K562 (cell line): Measurements from ENCODE around the gene SALL2. TPM values are rescaled to one million over a fixed set of nuclear protein-coding genes. Genes with fewer than 3 reads are reported as not detected.
A peak's percentile ranks its signal among the peaks of the same experiment; 100 is the strongest.

Source experiments
- ATAC-seq: fragments of 200-7000 bp; cut with Tn5 transposase; 3 replicates; pipeline ENCODE4 v1.9.1; 2020; ENCODE audit warnings: moderate library complexity
- BruUV-seq: library from RNA; stranded (reverse); fragments of 400-500 nt; replicated peaks from 2 replicates; lab custom pipeline; 2021; lab: Mats Ljungman, UMichigan
- CTCF ChIA-PET: fragments of 300-600 bp; formaldehyde crosslinking; extraction: SDS; loops from one replicate; lab custom pipeline; 2021; ENCODE audit warnings: low intra/inter-chr PET ratio; lab: Yijun Ruan, JAX
- POLR2A ChIA-PET: fragments of 300-600, 350-650 bp; sonication (Branson Sonifier 250); formaldehyde crosslinking; extraction: SDS; loops from one replicate; lab custom pipeline; 2021; ENCODE audit warnings: antibody characterized with exemption, inconsistent platforms; lab: Yijun Ruan, JAX
- DNase-seq, 4 experiments: peaks; one replicate each; pipeline versions ENCODE4 v3.0.0 to v3.0.0-alpha.2; 2011 to 2018; ENCODE audit warnings: low spot score in 3 of 4, mixed read lengths in 3 of 4; ENCODE audit errors: extremely low read depth in 1 of 4
- FAIRE-seq: peaks from 2 replicates; lab custom pipeline; 2011; peaks lifted over from hg19 to GRCh38; lab: Jason Lieb, UNC
- H2AFZ ChIP-seq: 2 replicates; pipeline ENCODE4 v1.6.0; 2011; ENCODE audit warnings: low read depth, low read length, control low read depth, inconsistent platforms
- H3K27ac ChIP-seq: fragments of 200-600 bp; 3 replicates; pipeline ENCODE4 v1.8.0; 2011; ENCODE audit warnings: low read depth, mild to moderate bottlenecking, control low read depth, inconsistent platforms, low read length, moderate library complexity, mixed read lengths; ENCODE audit errors: extremely low read depth
- H3K27me3 ChIP-seq, 2 experiments: fragments of 300-600 bp in 1 of 2; 2 replicates in 1 of 2; 3 replicates in 1 of 2; pipeline versions ENCODE4 v1.6.0 to v1.8.0; 2011; ENCODE audit warnings: inconsistent platforms in 2 of 2, low read length in 2 of 2, mild to moderate bottlenecking in 1 of 2, mixed read lengths in 1 of 2, moderate library complexity in 1 of 2; ENCODE audit not compliant: control insufficient read depth in 2 of 2, insufficient read depth in 2 of 2
- H3K36me3 ChIP-seq: fragments of 300-600 bp; 3 replicates; pipeline ENCODE4 v1.8.0; 2011; ENCODE audit warnings: mild to moderate bottlenecking, low read length, inconsistent platforms; ENCODE audit not compliant: control insufficient read depth, insufficient read depth
- H3K4me1 ChIP-seq, 2 experiments: fragments of 200-600 bp in 1 of 2; replicated peaks in 1 of 2; 2 replicates in 1 of 2; 3 replicates in 1 of 2; pipeline versions ENCODE4 v1.5.1 to v1.8.0; 2011; ENCODE audit warnings: inconsistent platforms in 2 of 2, low read length in 2 of 2, mild to moderate bottlenecking in 1 of 2, mixed read lengths in 1 of 2, moderate library complexity in 1 of 2; ENCODE audit not compliant: control insufficient read depth in 2 of 2, insufficient read depth in 2 of 2
- H3K4me2 ChIP-seq: 2 replicates; pipeline ENCODE4 v1.6.1; 2011; ENCODE audit warnings: low read length, control low read depth, inconsistent platforms, mixed read lengths; ENCODE audit not compliant: insufficient read depth
- H3K4me3 ChIP-seq: fragments of 200-600 bp; sonication (generic), shearing (Covaris generic); 2 replicates; pipeline ENCODE4 v1.5.1; 2016; ENCODE audit warnings: control low read depth, inconsistent platforms
- H3K79me2 ChIP-seq: fragments of 200-600 bp; 3 replicates; pipeline ENCODE4 v1.8.0; 2011; ENCODE audit warnings: low read length, inconsistent platforms; ENCODE audit not compliant: control insufficient read depth, insufficient read depth
- H3K9ac ChIP-seq, 2 experiments: 2 replicates each; pipeline versions ENCODE4 v1.6.0 to v1.6.1; 2011; ENCODE audit warnings: low read depth in 2 of 2, low read length in 2 of 2, control low read depth in 1 of 2, inconsistent platforms in 1 of 2, mild to moderate bottlenecking in 1 of 2, mixed read lengths in 1 of 2; ENCODE audit not compliant: insufficient read depth in 1 of 2
- H3K9me1 ChIP-seq: one replicate; pipeline ENCODE4 v1.6.0; 2011; ENCODE audit warnings: inconsistent platforms, mild to moderate bottlenecking, low read length, moderate library complexity; ENCODE audit not compliant: control insufficient read depth, insufficient read depth
- H3K9me3 ChIP-seq: replicated peaks from 2 replicates; pipeline ENCODE4 v1.5.1; 2011; ENCODE audit warnings: low read depth, low read length, inconsistent platforms; ENCODE audit not compliant: control insufficient read depth, insufficient read depth
- H4K20me1 ChIP-seq: replicated peaks from 2 replicates; pipeline ENCODE4 v1.6.1; 2011; ENCODE audit warnings: low read length, inconsistent platforms, mixed read lengths; ENCODE audit not compliant: control insufficient read depth, insufficient read depth
- SRSF9 ChIP-seq: fragments of 200-400 bp; formaldehyde crosslinking; IDR thresholded peaks from 2 replicates; pipeline ENCODE4 v1.6.1; 2017; ENCODE audit warnings: low read depth, low read length, borderline replicate concordance
- WGBS: fragments of 100-300 bp; shearing (Covaris generic); methylation state at CpG from one replicate; pipeline ENCODE4 v1.1.6; 2016; ENCODE audit warnings: low coverage, mixed read lengths; ENCODE audit not compliant: insufficient coverage; ENCODE audit errors: missing lambda C conversion rate; 5-methylcytosine and 5-hydroxymethylcytosine counted together
- in situ Hi-C: fragments of 300-500 bp; cut with MboI; formaldehyde crosslinking; loops from 4 replicates; pipeline ENCODE4 v1.15.0; 2018; ENCODE audit warnings: inconsistent platforms, mixed read lengths
- intact Hi-C: fragments of 100-400 bp; cut with micrococcal nuclease; formaldehyde crosslinking; loops from 2 replicates; pipeline ENCODE4 v1.14.2; 2022
- polyA plus RNA-seq, 8 experiments: library from polyadenylated mRNA; depleted of rRNA in 4 of 8; stranded (reverse) in 5 of 8; unstranded in 3 of 8; fragments of >200 nt; fragmentation: Nextera tagmentation in 2 of 8; fragmentation: Illumina TruSeq in 1 of 8; extraction: Ambion mirVana in 2 of 8; extraction: Trizol in 1 of 8; gene quantifications; 2 replicates each; pipeline versions ENCODE4 v1.2.1 to v1.2.3, GENCODE V29; 2011 to 2014; ENCODE audit warnings: inconsistent platforms in 1 of 8, missing spikeins in 1 of 8
- total RNA-seq, 7 experiments: library from RNA; depleted of rRNA in 6 of 7; stranded (reverse); fragments of >200 nt in 6 of 7; fragmentation: Illumina TruSeq in 2 of 7; extraction: Trizol in 2 of 7; gene quantifications; 2 replicates each; pipeline versions ENCODE4 v1.2.1 to v1.2.3, GENCODE V29; 2011 to 2021; ENCODE audit warnings: low replicate concordance in 1 of 7
- TF ChIP-seq, protein P1 (sequence below): fragments of 450-650 bp; IDR thresholded peaks from 2 replicates; pipeline ENCODE4 v1.6.1; 2018; ENCODE audit not compliant: partially characterized antibody

Gene SALL2
- total and polyA plus RNA-seq, 9 of the 15 experiments (the other 6 are each of a cell fraction or from before 2014, with no cell fraction given) = 6.6 to 30.4 (median 12.9) TPM

DNA sequence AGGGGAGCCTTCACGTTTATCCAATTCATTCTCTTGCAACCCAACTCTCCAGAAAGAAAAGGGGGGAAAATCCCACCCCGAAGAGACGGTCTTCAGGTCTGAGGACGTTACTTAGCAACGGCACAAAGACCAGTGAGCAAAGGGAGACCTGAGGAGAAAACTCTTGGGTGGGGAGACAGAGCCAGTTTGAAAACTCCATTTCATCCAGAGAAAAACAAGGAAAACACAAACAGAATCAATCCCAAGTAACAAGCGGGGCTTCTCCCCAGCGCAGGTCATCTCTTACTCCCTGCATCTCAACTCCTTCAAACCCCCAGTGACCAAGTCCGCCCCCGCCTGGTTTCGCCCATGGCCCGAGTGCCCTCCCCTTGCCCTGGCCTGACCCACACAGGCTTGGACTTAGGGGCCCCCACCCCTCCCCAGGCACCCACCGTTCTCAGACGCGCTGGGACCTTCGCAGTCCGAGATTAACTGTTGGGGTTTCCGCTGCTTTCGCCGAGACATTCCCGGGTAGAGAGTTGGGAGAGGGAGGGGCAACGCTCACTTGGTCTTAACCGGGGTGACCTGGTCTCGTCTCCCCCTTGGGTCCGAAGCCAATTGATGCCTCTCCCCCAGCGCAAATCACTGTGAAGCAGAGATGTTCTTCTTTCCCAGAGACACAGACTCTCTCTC, 10.4 kb upstream of the SALL2 start:
- Histone ChIP-seq H3K27me3 (no peaks in the 10 kb centered on the region), H3K4me1 (peaks cover 3 to 8% of the 10 kb centered on the region in 2 experiments; a peak in 4 of 5 replicates), H3K79me2 (no peaks in the 10 kb centered on the region), H3K9ac (peak overlapping the region in 1 of 2 experiments; percentile 81; a peak in 2 of 4 replicates), H3K4me2 (peak overlapping the region; percentile 18; the same call in 1 of the 2 replicates), H2AFZ (peak overlapping the region; percentile 40; the same call in 1 of the 2 replicates), H3K27ac (no peak overlapping the region), H4K20me1 (no peaks in the 10 kb centered on the region), H3K36me3 (no peaks in the 10 kb centered on the region), H3K9me3 (no peaks in the 10 kb centered on the region), H3K9me1 (no peaks in the 10 kb centered on the region), H3K4me3 (no peak overlapping the region)
- BruUV-seq = no TSS peak
- CTCF ChIA-PET = no interaction called here
- in situ Hi-C loops = no loop called here
- intact Hi-C loops = no loop called here
- no peak for DNase-seq
- POLR2A ChIA-PET = interaction anchor here (0.5 to 1.8 kb wide), 3 partner anchors 8 to 154 kb away, joined by 3 to 4 read pairs (median 4); partner anchors contain the start of gene METTL3
- no peak for TF ChIP-seq SRSF9
- TF ChIP-seq, protein P1, sequence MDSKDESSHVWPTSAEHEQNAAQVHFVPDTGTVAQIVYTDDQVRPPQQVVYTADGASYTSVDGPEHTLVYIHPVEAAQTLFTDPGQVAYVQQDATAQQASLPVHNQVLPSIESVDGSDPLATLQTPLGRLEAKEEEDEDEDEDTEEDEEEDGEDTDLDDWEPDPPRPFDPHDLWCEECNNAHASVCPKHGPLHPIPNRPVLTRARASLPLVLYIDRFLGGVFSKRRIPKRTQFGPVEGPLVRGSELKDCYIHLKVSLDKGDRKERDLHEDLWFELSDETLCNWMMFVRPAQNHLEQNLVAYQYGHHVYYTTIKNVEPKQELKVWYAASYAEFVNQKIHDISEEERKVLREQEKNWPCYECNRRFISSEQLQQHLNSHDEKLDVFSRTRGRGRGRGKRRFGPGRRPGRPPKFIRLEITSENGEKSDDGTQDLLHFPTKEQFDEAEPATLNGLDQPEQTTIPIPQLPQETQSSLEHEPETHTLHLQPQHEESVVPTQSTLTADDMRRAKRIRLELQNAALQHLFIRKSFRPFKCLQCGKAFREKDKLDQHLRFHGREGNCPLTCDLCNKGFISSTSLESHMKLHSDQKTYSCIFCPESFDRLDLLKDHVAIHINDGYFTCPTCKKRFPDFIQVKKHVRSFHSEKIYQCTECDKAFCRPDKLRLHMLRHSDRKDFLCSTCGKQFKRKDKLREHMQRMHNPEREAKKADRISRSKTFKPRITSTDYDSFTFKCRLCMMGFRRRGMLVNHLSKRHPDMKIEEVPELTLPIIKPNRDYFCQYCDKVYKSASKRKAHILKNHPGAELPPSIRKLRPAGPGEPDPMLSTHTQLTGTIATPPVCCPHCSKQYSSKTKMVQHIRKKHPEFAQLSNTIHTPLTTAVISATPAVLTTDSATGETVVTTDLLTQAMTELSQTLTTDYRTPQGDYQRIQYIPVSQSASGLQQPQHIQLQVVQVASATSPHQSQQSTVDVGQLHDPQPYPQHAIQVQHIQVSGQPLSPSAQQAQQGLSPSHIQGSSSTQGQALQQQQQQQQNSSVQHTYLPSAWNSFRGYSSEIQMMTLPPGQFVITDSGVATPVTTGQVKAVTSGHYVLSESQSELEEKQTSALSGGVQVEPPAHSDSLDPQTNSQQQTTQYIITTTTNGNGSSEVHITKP = peak; percentile 71
- no peak for ATAC-seq
- 47% methylated on average over 9 of the region's 25 CpGs for WGBS
- no peak for FAIRE-seq
